RWPE1 (cell line): ENCODE measurements around the gene CHL1.

Experiments
- CTCF ChIA-PET: fragments of 350-600 bp; sonication (Branson Sonifier 250); formaldehyde crosslinking; extraction: SDS; loops from one replicate; lab custom pipeline; 2021; lab: Yijun Ruan, JAX
- POLR2A ChIA-PET: fragments of 400-600 bp; formaldehyde crosslinking; extraction: SDS; loops from one replicate; lab custom pipeline; 2020; ENCODE audit warnings: antibody characterized with exemption; ENCODE audit not compliant: low non-redundant PET; lab: Yijun Ruan, JAX
- DNase-seq: peaks from one replicate; pipeline ENCODE4 v3.0.0; 2012; ENCODE audit warnings: low spot score
- H3K27ac ChIP-seq: fragments of 450-650 bp; 2 replicates; pipeline ENCODE4 v1.5.1; 2017
- CTCF ChIP-seq: fragments of 450-650 bp; conservative IDR thresholded peaks from 2 replicates; pipeline ENCODE4 v1.5.1; 2017; ENCODE audit warnings: low read depth, mild to moderate bottlenecking

Gene CHL1

GRCh38 chr3:236881-237280 lies 40.3 kb downstream of the CHL1 start:
- H3K27ac ChIP-seq = no peak overlapping the region
- ChIA-PET CTCF (no interaction called here), POLR2A (no interaction called here)
- DNase-seq = no peak
- no peak for TF ChIP-seq CTCF

- POLR2A ChIA-PET = no interaction called here
- no peak overlapping the region for H3K27ac ChIP-seq
- TF ChIP-seq CTCF = no peak
- CTCF ChIA-PET = no interaction called here
- DNase-seq = no peak
Measured at GRCh38 chr3:242602-243355, 46.2 kb downstream of the CHL1 start.

GRCh38 chr3:243356-243725 lies 46.8 kb downstream of the CHL1 start:
- ChIA-PET POLR2A (no interaction called here), CTCF (no interaction called here)
- no peak overlapping the region for H3K27ac ChIP-seq
- no peak for DNase-seq
- no peak for TF ChIP-seq CTCF

GRCh38 chr3:244041-244440 lies 47.5 kb downstream of the CHL1 start:
- ChIA-PET POLR2A (no interaction called here), CTCF (no interaction called here)
- no peak overlapping the region for H3K27ac ChIP-seq
- no peak for TF ChIP-seq CTCF
- no peak for DNase-seq

- no peak for DNase-seq
- H3K27ac ChIP-seq = no peak overlapping the region
- POLR2A ChIA-PET = no interaction called here
- CTCF ChIA-PET = no interaction called here
- TF ChIP-seq CTCF = no peak
Measured at GRCh38 chr3:247916-248315, 51.4 kb downstream of the CHL1 start.

GRCh38 chr3:248864-249520 lies 52.4 kb downstream of the CHL1 start:
- CTCF ChIA-PET = no interaction called here
- TF ChIP-seq CTCF = no peak
- no peak overlapping the region for H3K27ac ChIP-seq
- DNase-seq = no peak
- POLR2A ChIA-PET = no interaction called here
